PC-9 (cell line): ENCODE measurements around the gene LAMC1. TPM values are rescaled to one million over a fixed set of nuclear protein-coding genes. Genes with fewer than 3 reads are reported as not detected.

ENCODE experiments used
- BruUV-seq: library from RNA; stranded (reverse); fragments of 400-500 nt; replicated peaks from 2 replicates; lab custom pipeline; 2021; lab: Mats Ljungman, UMichigan
- CTCF ChIA-PET: fragments of 300-600 bp; sonication (Branson Sonifier 250); formaldehyde crosslinking; loops from one replicate; lab custom pipeline; 2022; ENCODE audit warnings: antibody characterized with exemption; lab: Charles Lee
- POLR2A ChIA-PET: fragments of 300-600 bp; sonication (Branson Sonifier 250); formaldehyde crosslinking; loops from one replicate; lab custom pipeline; 2022; ENCODE audit warnings: antibody characterized with exemption; ENCODE audit not compliant: unreplicated experiment; lab: Charles Lee
- DNase-seq, 2 experiments: peaks; one replicate each; pipeline versions ENCODE4 v3.0.0 to v3.0.0-alpha.2; 2015 to 2022; ENCODE audit warnings: mixed read lengths in 1 of 2
- H2AFZ ChIP-seq: fragments of 200-600 bp; sonication (generic); 2 replicates; pipeline ENCODE4 v1.8.1; 2017; ENCODE audit warnings: antibody characterized with exemption
- H3F3A ChIP-seq: fragments of 200-600 bp; sonication (generic); 2 replicates; pipeline ENCODE4 v1.8.1; 2017; ENCODE audit warnings: antibody characterized with exemption, mild to moderate bottlenecking, low read depth; ENCODE audit not compliant: insufficient read depth
- H3K27ac ChIP-seq: fragments of 200-600 bp; sonication (generic); 2 replicates; pipeline ENCODE4 v1.6.1; 2016; ENCODE audit warnings: mixed run types
- H3K27me3 ChIP-seq: fragments of 200-600 bp; sonication (generic); 2 replicates; pipeline ENCODE4 v1.6.1; 2016; ENCODE audit warnings: low read depth, mixed run types; ENCODE audit not compliant: insufficient read depth
- H3K36me3 ChIP-seq: fragments of 200-600 bp; sonication (generic); 2 replicates; pipeline ENCODE4 v1.6.1; 2016; ENCODE audit warnings: low read depth, mixed run types
- H3K4me1 ChIP-seq: fragments of 200-600 bp; sonication (generic); replicated peaks from 2 replicates; pipeline ENCODE4 v1.6.1; 2016; ENCODE audit warnings: mixed run types; ENCODE audit not compliant: insufficient read depth
- H3K4me2 ChIP-seq: fragments of 200-600 bp; sonication (generic); 2 replicates; pipeline ENCODE4 v1.6.1; 2017; ENCODE audit warnings: mixed run types
- H3K4me3 ChIP-seq: fragments of 200-600 bp; sonication (generic); 2 replicates; pipeline ENCODE4 v1.6.1; 2016; ENCODE audit warnings: mixed run types
- H3K79me2 ChIP-seq: fragments of 200-600 bp; sonication (generic); 2 replicates; pipeline ENCODE4 v1.6.1; 2017; ENCODE audit warnings: low read depth, mixed run types
- H3K9me2 ChIP-seq: fragments of 200-600 bp; sonication (generic); 2 replicates; pipeline ENCODE4 v1.8.1; 2017; ENCODE audit warnings: mild to moderate bottlenecking; ENCODE audit not compliant: insufficient read depth
- H3K9me3 ChIP-seq: fragments of 200-600 bp; sonication (generic); 2 replicates; pipeline ENCODE4 v1.8.1; 2016; ENCODE audit warnings: low read depth; ENCODE audit not compliant: insufficient read depth
- H4K20me1 ChIP-seq: fragments of 200-600 bp; sonication (generic); 2 replicates; pipeline ENCODE4 v1.8.1; 2017; ENCODE audit not compliant: insufficient read depth
- CTCF ChIP-seq: fragments of 200-600 bp; sonication (generic); conservative IDR thresholded peaks from 2 replicates; pipeline ENCODE4 v1.6.1; 2017; ENCODE audit warnings: mixed run types, antibody characterized with exemption, mild to moderate bottlenecking, moderate library complexity
- EZH2 ChIP-seq: fragments of 200-600 bp; sonication (generic); IDR thresholded peaks from 2 replicates; pipeline ENCODE4 v1.8.0; 2017; ENCODE audit warnings: antibody characterized with exemption, low read depth
- intact Hi-C: fragments of 100-400 bp; cut with micrococcal nuclease; formaldehyde crosslinking; loops from one replicate; pipeline ENCODE4 v1.10.0; 2022; ENCODE audit not compliant: unreplicated experiment
- total RNA-seq: library from RNA; stranded (reverse); gene quantifications from 2 replicates; pipeline ENCODE4 v1.2.3, GENCODE V29; 2021

LAMC1 gene
- total RNA-seq, 1 experiment from 2014 or later: 95.5 TPM

- POLR2A ChIA-PET: interaction anchor here (0.7 kb wide), 1 partner anchor 92 kb away, joined by 3 read pairs; no protein-coding TSS in a partner anchor
- no TSS peak for BruUV-seq
- no peak for TF ChIP-seq CTCF
- no peak for TF ChIP-seq EZH2
These were observed 10.0 kb downstream of the LAMC1 start for GRCh38 chr1:183033205-183033604.

GRCh38 chr1:183034682-183035081 lies 11.5 kb downstream of the LAMC1 start:
- H3K27me3 ChIP-seq: no peaks in the 10 kb centered on the region
- no peaks in the 10 kb centered on the region for H4K20me1 ChIP-seq
- ChIA-PET POLR2A (no interaction called here), CTCF (no interaction called here)
- no peak overlapping the region for H3K4me3 ChIP-seq
- no peaks in the 10 kb centered on the region for H3K9me2 ChIP-seq
- no peak for DNase-seq
- no peak overlapping the region for H3K27ac ChIP-seq
- TF ChIP-seq EZH2 (no peak), CTCF (no peak)
- BruUV-seq: no TSS peak
- H3K4me2 ChIP-seq: no peak overlapping the region
- peaks cover 9% of the 10 kb centered on the region for H3F3A ChIP-seq
- no peaks in the 10 kb centered on the region for H3K36me3 ChIP-seq
- H3K4me1 ChIP-seq: peaks cover 36% of the 10 kb centered on the region
- no peaks in the 10 kb centered on the region for H3K9me3 ChIP-seq
- intact Hi-C loops: no loop called here
- peaks cover 94% of the 10 kb centered on the region for H3K79me2 ChIP-seq
- H2AFZ ChIP-seq: no peak overlapping the region

More at GRCh38 chr1:183033205-183033604, 10.0 kb downstream of the LAMC1 start:
- peaks cover 95% of the 10 kb centered on the region for H3K79me2 ChIP-seq
- no peaks in the 10 kb centered on the region for H3K9me2 ChIP-seq
- H4K20me1 ChIP-seq: no peaks in the 10 kb centered on the region
- intact Hi-C loops: no loop called here
- no peak for DNase-seq
- no peaks in the 10 kb centered on the region for H3K9me3 ChIP-seq
- no peak overlapping the region for H3K27ac ChIP-seq
- H3K4me1 ChIP-seq: peaks cover 40% of the 10 kb centered on the region
- H2AFZ ChIP-seq: no peak overlapping the region
- H3K4me2 ChIP-seq: no peak overlapping the region
- H3F3A ChIP-seq: peaks cover 20% of the 10 kb centered on the region
- no peak overlapping the region for H3K4me3 ChIP-seq
- H3K27me3 ChIP-seq: no peaks in the 10 kb centered on the region
- CTCF ChIA-PET: no interaction called here
- H3K36me3 ChIP-seq: no peaks in the 10 kb centered on the region

- ChIA-PET POLR2A (no interaction called here), CTCF (no interaction called here)
- H4K20me1 ChIP-seq: no peaks in the 10 kb centered on the region
- peaks cover 5% of the 10 kb centered on the region; the same call in 1 of the 2 replicates for H3F3A ChIP-seq
- no peak overlapping the region for H3K4me3 ChIP-seq
- intact Hi-C loops: no loop called here
- H3K27ac ChIP-seq: no peak overlapping the region
- no TSS peak for BruUV-seq
- no peaks in the 10 kb centered on the region for H3K9me3 ChIP-seq
- H3K36me3 ChIP-seq: no peaks in the 10 kb centered on the region
- H2AFZ ChIP-seq: no peak overlapping the region
- no peaks in the 10 kb centered on the region for H3K9me2 ChIP-seq
- no peak for TF ChIP-seq CTCF
- TF ChIP-seq EZH2: no peak
- no peak overlapping the region for H3K4me2 ChIP-seq
- DNase-seq: no peak
- no peaks in the 10 kb centered on the region for H3K27me3 ChIP-seq
- H3K79me2 ChIP-seq: peaks cover 94% of the 10 kb centered on the region
- 0 out of 2 replicates have a peak, but pooled peaks cover 5% of the 10 kb centered on the region for H3K4me1 ChIP-seq
These were observed 15.2 kb downstream of the LAMC1 start for GRCh38 chr1:183038333-183038866.
